Stromal cell of bone marrow (primary cell): Measurements from ENCODE around the gene NBPF1.
"Not testable (repeated sequence)": the region's sequence is repeated elsewhere in the genome, so short reads cannot be mapped to it uniquely, and the experiment has no call there.

ENCODE experiments used
- DNase-seq: peaks from one replicate; pipeline ENCODE4 v3.0.0-alpha.2; 2012; ENCODE audit warnings: low read depth

The NBPF1 gene

DNA sequence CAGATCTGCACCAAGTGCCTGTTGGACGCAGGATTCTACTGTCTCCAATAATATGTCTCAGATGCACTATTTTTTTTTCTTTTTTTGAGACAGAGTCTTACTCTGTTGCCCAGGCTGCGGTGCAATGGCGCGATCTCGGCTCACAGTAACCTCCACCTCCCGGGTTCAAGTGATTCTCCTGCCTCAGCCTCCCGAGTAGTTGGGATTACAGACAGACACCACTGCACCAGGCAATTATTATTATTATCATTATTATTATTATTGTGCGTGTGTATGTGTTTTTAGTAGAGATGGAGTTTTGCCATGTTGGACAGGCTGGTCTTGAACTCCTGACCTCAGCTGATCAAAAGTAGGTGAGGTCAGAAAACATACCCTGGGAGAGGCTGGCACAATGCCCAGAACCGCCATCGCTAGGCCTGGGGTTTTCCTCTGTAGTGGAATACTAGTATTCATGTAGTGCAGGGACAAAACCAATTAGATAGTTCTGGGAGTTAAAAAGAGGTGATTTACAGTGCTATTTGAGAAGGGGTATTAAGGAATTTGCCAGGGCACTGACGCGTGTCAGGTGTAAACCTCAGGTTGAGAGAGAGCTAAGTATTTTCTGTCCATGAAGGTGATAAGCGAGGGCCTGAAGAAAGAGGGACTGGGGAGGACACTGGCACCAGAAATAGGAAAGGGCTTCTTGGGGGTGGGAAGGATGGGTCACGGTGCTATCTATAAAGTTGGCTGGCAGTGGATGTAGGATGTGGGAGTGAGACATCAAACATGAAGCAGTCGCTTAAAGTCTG lies 100.5 kb downstream of the NBPF1 start:
- DNase-seq, result not testable (repeated sequence)
